GM12864 (cell line): ENCODE data around the gene RFTN2.

Experiments used
- DNase-seq: peaks from one replicate; pipeline ENCODE4 v3.0.0-alpha.2; 2011; ENCODE audit warnings: low read depth
- H3K4me3 ChIP-seq: 2 replicates; pipeline ENCODE4 v1.5.1; 2011; ENCODE audit warnings: mild to moderate bottlenecking, low read depth, low read length, control low read depth
- TF ChIP-seq, protein P1 (sequence below): IDR thresholded peaks from 2 replicates; pipeline ENCODE4 v1.5.1; 2011; ENCODE audit warnings: low read depth, mild to moderate bottlenecking, moderate library complexity, low read length, control low read depth, inconsistent platforms; ENCODE audit errors: missing control alignments

The RFTN2 gene

DNA sequence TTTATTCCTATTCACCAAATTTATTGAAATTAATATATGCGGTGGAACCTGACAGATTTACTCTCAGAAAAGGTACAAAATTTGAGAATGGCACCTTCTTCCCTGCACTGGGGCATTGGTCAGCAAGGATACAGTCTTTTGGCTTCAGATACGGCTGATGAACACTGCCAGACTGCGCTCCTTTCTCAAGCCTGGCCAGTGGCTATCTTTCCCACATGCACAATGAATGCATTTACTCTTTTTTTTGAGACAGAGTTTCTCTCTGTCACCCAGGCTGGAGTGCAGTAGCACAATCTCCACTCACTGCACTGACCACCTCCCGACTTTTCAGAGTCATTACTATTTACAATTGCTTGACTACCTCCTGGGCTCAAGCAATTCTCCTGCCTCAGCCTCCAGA is 97.9 kb downstream of the RFTN2 start:
- DNase-seq, result no peak
- no peak overlapping the region for H3K4me3 ChIP-seq
- TF ChIP-seq, protein P1, sequence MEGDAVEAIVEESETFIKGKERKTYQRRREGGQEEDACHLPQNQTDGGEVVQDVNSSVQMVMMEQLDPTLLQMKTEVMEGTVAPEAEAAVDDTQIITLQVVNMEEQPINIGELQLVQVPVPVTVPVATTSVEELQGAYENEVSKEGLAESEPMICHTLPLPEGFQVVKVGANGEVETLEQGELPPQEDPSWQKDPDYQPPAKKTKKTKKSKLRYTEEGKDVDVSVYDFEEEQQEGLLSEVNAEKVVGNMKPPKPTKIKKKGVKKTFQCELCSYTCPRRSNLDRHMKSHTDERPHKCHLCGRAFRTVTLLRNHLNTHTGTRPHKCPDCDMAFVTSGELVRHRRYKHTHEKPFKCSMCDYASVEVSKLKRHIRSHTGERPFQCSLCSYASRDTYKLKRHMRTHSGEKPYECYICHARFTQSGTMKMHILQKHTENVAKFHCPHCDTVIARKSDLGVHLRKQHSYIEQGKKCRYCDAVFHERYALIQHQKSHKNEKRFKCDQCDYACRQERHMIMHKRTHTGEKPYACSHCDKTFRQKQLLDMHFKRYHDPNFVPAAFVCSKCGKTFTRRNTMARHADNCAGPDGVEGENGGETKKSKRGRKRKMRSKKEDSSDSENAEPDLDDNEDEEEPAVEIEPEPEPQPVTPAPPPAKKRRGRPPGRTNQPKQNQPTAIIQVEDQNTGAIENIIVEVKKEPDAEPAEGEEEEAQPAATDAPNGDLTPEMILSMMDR, result no peak

DNA sequence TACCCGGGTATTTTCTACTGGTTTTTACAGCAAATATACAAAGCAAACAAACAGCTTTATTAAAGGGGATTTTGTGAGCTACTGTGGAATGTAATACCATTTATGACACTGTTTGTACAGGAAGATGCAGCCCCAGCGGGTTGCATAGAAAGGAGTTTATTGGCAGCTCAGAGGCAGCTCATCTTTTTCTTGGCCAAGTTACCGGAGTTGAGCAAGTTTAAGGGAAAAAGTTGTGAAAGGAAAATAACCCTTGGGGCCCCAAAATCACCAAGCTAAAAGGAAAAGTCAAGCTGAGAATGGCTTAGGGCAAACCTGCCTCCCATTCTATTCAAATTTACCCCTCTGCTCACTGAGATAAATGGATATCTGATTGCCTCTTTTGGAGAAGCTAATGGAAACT is 98.8 kb downstream of the RFTN2 start:
- DNase-seq, result no peak
- no peak overlapping the region for H3K4me3 ChIP-seq
- TF ChIP-seq, protein P1, result no peak

DNA sequence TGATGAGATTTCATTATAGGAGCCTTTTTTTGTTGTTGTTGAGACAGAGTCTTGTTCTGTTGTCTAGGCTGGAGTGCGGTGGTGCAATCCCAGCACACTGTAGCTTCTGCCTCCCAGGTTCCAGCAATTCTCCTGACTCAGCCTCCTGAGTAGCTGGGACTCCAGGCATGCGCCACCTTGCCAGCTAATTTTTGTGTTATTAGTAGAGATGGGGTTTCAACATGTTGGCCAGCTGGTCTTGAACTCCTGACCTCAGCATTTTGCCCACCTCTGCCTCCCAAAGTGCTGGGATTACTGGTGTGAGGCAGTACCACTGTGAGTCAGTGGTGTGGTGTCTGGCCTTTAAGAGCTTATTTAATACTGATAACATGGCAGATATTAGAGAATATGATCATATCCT is 99.4 kb downstream of the RFTN2 start:
- TF ChIP-seq, protein P1, result no peak
- DNase-seq, result no peak
- no peak overlapping the region for H3K4me3 ChIP-seq

DNA sequence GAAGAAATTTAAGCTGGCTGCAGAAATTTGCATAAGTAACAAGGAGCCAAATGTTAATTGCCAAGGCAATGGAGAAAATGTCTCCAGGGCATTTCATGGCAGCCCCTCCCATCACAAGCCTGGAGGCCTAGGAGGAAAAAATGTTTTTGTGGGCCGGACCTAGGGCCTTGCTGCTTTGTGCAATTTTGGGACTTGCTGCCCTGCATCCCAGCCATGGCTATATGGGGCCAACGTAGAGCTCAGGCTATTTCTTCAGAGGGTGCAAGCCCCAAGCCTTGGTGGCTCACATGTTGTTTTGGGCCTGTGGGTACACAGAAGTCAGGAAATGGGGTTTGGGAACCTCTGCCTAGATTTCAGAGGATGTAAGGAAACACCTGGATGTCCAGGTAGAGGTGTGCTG is 101.8 kb downstream of the RFTN2 start:
- no peak overlapping the region for H3K4me3 ChIP-seq
- TF ChIP-seq, protein P1, result no peak
- no peak for DNase-seq

DNA sequence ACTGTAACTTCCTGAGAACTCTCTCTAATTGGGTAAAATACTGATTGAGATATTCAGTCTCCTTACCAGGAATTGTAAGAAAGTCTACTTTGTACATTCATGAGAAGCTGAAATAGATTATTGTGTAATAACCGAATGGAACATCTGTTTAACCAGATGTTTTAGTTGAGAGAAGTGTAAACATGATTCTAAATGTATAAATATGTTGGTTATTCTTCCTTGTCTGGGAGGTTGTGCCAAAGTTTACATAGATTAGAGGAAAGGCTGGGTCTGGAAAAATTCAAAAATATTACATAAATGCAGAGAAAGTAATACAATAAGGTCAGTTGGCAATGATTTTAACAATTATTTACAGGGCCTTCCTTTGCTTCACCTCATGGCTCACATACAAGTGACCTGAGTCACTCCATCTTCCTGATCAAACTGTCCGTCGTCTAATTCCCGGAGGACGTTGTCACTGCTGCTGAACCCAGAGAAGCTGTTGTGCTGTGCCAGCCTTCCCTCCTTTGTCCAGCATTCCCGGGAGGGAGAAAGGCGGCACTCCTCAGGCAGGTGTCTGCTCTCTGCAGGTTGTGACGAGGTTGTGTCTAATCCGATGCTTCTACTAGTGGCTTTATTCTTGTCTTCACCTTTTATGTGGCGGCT is 103.6 kb downstream of the RFTN2 start:
- no peak overlapping the region for H3K4me3 ChIP-seq
- DNase-seq, result no peak
- TF ChIP-seq, protein P1, result no peak

DNA sequence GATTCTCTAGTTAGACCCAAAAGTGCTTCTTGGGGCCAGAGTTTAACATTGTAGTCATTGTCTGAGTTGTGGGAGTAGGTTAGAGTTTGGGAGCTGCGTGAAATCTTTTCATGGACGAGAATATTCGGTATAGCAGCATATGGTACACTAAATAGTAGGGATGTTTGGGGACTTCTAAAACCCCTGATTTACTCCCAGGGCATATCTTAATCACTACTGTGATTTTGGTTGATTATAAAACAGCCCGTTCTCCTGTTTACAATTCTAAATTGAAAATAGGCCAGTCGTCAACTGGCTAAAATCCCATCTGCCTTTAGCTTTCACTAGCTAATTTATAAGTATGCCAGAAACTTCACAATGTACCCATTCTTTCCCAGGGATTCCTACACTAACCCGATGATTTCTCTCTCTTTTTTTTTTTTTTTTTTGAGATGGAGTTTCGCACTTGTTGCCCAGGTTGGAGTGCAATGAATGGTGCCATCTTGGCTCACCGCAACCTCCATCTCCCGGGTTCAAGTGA is 115.2 kb downstream of the RFTN2 start:
- TF ChIP-seq, protein P1, result no peak
- H3K4me3 ChIP-seq, result no peak overlapping the region
- no peak for DNase-seq

DNA sequence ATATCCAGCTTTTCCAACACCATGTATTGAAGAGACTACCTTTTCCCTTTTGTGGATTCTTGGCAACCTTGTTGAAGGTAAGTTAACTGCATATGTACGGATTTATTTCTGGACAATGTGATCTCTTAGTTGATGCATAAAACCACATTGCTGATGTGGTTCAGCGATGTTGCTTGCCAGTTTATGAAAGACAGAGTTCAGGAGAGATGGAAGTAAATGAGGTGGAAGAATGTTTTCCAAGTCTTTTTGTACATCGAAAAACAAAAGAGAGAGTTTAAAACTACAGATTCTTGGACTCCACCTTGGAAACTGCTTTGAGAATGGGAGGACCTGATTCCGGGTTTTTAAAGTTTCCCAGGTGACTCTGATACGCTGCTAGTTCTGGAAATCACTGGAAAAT is 115.7 kb downstream of the RFTN2 start:
- no peak overlapping the region for H3K4me3 ChIP-seq
- no peak for DNase-seq
- TF ChIP-seq, protein P1, result no peak
